HG03571 (cell line): ENCODE data around the gene RBM33.
"Not testable (repeated sequence)": the region's sequence is repeated elsewhere in the genome, so short reads cannot be mapped to it uniquely, and the experiment has no call there.

Experiments
- ATAC-seq: cut with Tn5 transposase; IDR thresholded peaks from one replicate; pipeline ENCODE4 v1.9.1; 2021; ENCODE audit not compliant: unreplicated experiment

The RBM33 gene

GRCh38 chr7:155686620-155687324 is 42.3 kb downstream of the RBM33 start:
- ATAC-seq: not testable (repeated sequence)

DNA sequence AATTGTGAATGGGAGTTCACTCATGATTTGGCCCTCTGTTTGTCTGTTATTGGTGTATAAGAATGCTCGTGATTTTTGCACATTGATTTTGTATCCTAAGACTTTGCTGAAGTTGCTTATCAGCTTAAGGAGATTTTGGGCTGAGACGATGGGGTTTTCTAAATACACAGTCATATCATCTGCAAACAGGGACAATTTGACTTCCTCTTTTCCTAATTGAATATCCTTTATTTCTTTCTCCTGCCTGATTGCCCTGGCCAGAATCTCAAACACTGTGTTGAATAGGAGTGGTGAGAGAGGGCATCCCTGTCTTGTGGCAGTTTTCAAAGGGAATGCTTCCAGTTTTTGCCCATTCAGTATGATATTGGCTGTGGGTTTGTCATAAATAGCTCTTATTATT is 43.8 kb downstream of the RBM33 start:
- not testable (repeated sequence) for ATAC-seq

GRCh38 chr7:155690655-155691054 is 46.2 kb downstream of the RBM33 start:
- ATAC-seq: not testable (repeated sequence)

- ATAC-seq: no peak
These were observed 47.9 kb downstream of the RBM33 start for GRCh38 chr7:155692317-155692716.

- ATAC-seq: no peak
These were observed 49.4 kb downstream of the RBM33 start for GRCh38 chr7:155693826-155694225.

DNA sequence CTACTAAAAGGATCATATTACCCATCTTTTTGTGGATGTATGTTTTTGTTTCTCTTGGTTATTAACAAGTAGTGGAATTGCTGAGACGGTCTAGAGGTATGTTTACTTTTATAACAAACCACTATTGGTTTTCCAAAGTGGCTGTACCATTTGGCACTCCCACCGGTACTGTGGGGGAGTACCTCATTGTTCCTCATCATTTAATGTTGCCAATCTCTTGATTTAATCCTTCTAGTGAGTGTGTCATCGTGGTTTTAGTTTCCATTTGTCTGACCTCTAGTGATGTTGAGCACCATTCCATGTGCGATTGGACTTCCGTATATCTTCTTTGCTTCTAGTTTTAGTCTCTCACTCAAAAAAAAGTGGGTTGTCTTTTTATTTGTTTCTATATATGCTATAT is 50.4 kb downstream of the RBM33 start:
- ATAC-seq: no peak

DNA sequence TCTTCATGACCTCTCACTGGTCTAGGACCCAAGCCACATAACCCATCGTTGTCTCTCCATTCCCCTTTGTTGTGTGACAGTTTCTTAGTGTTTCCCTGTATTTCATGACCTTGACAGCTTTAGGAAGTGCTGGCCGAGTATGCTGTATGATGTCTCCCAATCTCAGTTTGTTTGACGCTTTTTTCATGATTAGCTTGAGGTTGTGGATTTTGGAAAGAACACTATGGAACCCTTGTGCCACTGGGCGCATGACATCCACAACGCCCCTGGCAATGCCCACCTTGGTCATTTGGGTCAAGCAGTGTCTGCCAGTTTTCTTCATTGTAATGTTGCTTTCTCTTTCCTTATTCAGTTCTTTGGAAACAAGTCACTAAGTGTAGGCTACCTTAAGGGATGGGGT is 52.3 kb downstream of the RBM33 start:
- ATAC-seq: no peak

GRCh38 chr7:155698633-155699032 is 54.2 kb downstream of the RBM33 start:
- no peak for ATAC-seq

DNA sequence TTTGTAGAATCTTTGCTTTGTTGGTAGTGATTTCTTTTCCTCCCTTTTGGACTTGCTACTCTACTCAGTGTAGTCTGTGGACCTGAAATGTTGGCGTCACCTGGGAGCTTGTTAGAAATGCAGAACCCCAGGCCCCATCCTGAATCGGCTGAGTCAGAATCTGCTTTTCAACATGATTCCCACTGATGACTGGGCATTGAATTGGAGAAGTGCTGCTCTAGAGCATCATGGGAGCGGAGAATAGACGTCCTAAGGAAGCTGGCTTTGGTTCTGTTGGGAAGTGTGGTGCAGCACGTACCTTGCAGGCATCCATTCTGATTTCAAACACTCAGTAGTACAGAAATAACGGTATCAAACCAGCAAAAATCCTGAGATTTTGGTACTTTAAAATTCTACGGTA is 54.7 kb downstream of the RBM33 start:
- no peak for ATAC-seq

GRCh38 chr7:155700847-155701246 is 56.4 kb downstream of the RBM33 start:
- ATAC-seq: no peak

DNA sequence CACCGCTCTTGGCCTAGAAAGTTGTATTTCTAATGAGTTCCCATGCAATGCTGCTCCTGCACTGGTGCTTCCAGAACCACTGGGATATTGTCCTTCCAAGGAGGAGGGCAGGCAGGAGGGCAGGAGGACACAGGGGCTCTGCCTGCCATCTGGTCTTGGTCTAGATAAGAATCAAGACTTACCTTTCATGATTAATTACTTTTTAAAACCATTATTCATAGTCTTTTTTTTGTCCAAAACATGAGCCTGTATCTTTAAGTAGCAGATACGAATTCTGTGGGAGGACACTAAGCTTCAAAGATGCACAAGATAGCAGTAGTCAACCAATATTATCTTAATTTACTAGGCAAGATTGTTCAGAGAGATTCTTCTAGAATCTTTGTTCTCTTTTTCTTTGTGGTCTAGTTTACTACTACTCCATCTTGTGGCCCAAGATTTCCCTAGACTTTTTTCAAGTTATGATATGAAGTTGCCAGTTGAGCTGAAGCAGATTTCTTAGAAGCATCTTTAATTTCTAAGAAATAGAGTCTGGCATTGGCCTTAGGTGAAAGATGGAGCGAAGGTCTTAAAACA is 57.6 kb downstream of the RBM33 start:
- no peak for ATAC-seq

- ATAC-seq: no peak
These were observed 58.2 kb downstream of the RBM33 start for GRCh38 chr7:155702616-155703015.

DNA sequence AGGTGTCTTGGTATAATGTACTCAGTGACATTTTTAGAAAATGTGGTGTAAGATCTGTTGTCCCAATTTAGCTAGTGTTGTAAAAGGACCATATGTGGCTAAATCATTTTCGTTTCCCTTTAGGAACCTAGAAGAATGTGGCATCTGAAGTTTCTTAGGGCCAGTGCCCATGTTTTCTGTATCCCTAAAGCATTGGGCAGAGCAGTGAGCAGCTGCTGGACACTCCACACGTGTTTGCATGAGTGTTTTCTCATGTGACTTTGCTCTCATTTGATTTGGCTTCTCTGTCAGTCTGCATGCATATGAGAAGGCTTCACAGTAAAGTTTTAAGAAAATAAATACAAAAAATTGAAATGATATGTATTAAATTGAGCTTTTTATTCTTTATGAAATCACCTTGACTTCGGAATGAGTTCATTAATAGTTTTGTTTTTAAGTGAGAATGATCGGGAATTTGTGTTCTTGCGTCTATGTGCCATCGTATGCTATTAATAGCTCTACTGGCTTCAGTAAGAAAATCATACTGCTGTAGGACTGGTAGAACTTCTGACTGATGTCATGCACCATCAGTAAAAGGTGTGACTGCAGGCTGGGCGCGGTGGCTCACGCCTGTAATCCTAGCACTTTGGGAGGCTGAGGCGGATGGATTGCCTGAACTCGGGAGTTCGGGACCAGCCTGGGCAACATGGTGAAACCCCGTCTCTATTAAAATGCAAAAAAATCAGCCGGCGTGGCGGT is 61.3 kb downstream of the RBM33 start:
- no peak for ATAC-seq

- ATAC-seq: no peak
These were observed 61.9 kb downstream of the RBM33 start for GRCh38 chr7:155706376-155706775.

- ATAC-seq: peak; percentile 61
These were observed 65.0 kb downstream of the RBM33 start for GRCh38 chr7:155709453-155709852.

DNA sequence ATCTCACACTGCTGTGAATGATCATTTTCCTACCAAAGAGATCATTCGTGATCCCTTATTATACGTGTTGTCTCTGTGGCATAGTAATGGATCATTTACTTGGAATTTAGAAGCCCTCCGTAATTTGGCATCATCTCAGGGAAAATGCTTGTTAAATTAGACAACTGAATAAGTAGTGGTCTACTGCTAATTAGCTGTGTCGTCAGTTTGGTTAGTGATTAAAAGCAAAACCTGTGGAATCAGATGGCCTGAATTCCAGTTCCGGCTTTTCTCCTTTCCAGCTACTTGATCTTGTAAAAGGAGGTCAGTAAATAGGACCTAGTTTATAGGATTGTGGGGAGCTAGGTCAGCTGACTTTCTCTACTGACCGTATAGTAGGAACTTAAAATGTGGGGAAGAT is 65.6 kb downstream of the RBM33 start:
- ATAC-seq: no peak

DNA sequence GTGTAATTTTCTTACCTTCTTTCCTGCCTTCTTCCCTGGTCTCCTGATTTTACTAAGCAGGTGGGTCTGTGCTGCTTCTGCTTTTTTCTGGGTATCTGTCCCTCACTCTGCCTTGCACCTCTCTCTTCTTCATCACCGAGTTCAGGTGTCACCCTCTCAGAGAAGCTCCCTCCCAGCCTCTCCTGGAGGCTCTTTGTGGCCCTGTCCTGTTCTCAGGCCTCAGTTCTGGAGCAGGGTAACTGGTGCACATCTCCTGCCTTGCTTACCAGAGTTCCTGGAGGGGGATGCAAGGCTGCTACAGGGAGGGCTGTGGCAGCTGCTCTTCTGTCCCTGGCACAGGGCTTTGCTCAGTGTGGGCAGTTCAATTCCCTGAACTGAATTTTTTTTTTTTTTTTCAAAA is 66.1 kb downstream of the RBM33 start:
- no peak for ATAC-seq

- no peak for ATAC-seq
These were observed 66.6 kb downstream of the RBM33 start for GRCh38 chr7:155711081-155711480.

- ATAC-seq: no peak
These were observed 68.9 kb downstream of the RBM33 start for GRCh38 chr7:155713384-155713783.

- no peak for ATAC-seq
These were observed 70.2 kb downstream of the RBM33 start for GRCh38 chr7:155714702-155715101.

DNA sequence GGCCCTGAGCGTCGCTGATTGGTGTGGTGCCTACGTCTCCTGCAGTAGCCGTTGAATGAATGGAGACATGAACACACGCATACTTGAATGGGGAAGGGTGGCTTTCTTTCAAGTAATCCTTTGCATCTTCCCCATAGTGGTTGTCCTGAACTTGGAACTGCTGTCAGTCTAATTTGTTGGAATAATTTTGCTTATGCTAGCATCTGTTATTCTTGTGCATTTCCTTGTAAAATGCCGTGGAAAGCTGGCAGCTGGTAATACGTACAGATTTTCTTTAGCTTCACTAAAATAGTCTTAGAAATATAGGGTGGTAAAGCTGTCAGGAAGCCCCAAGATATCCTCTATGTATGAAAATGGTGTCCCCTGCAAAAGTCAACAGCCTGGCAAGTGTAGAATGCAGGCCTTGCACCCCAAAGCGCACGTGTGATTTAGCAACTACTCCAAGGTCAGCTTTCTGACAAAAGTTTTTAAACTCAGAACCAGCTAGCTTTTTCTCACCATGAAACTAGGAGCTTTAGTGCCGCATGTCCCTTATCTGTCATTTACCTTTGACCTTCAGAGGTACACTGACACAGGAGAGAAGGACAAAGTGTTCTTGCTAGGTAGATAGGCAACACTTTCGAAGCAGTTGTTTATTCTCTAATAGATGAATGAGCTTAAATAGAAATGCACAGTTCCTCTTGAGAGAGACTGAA is 70.8 kb downstream of the RBM33 start:
- no peak for ATAC-seq
